ENCODE data around the gene TMEM161B. TPM values are rescaled to one million over a fixed set of nuclear protein-coding genes. Genes with fewer than 3 reads are reported as not detected.

The TMEM161B gene
- polyA plus RNA-seq, 1 donor from 2014 or later = 72.0 TPM

- Histone ChIP-seq H3F3A (ENCODE audit: insufficient read depth, low read length, poor library complexity, severe bottlenecking) (no peaks in the 10 kb centered on the region), H3K4me3 (ENCODE audit: low read length) (no peak overlapping the region), H3K9me2 (ENCODE audit: insufficient read depth, low read length) (no peaks in the 10 kb centered on the region), H3K27me3 (ENCODE audit: insufficient read depth, low read depth, low read length) (no peaks in the 10 kb centered on the region), H2AFZ (ENCODE audit: low read depth, low read length) (no peak overlapping the region), H4K20me1 (ENCODE audit: insufficient read depth) (no peaks in the 10 kb centered on the region), H3K79me2 (replicated peaks; ENCODE audit: insufficient read depth, low read length) (peaks cover 30% of the 10 kb centered on the region), H3K27ac (ENCODE audit: low read length) (no peak overlapping the region), H3K4me2 (ENCODE audit: low read length) (no peak overlapping the region), H3K9me3 (ENCODE audit: low read length) (no peaks in the 10 kb centered on the region), H3K9ac (ENCODE audit: low read length) (no peak overlapping the region), H3K36me3 (ENCODE audit: insufficient read depth, low read length) (no peaks in the 10 kb centered on the region)
- TF ChIP-seq, protein P1, sequence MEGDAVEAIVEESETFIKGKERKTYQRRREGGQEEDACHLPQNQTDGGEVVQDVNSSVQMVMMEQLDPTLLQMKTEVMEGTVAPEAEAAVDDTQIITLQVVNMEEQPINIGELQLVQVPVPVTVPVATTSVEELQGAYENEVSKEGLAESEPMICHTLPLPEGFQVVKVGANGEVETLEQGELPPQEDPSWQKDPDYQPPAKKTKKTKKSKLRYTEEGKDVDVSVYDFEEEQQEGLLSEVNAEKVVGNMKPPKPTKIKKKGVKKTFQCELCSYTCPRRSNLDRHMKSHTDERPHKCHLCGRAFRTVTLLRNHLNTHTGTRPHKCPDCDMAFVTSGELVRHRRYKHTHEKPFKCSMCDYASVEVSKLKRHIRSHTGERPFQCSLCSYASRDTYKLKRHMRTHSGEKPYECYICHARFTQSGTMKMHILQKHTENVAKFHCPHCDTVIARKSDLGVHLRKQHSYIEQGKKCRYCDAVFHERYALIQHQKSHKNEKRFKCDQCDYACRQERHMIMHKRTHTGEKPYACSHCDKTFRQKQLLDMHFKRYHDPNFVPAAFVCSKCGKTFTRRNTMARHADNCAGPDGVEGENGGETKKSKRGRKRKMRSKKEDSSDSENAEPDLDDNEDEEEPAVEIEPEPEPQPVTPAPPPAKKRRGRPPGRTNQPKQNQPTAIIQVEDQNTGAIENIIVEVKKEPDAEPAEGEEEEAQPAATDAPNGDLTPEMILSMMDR (IDR thresholded peaks at IDR 0.05; ENCODE audit: poor library complexity, severe bottlenecking) = no peak
- TF ChIP-seq EZH2 (IDR thresholded peaks at IDR 0.05; ENCODE audit: borderline replicate concordance, insufficient read depth, low read length, poor library complexity, severe bottlenecking) = no peak
- TF ChIP-seq REST (IDR thresholded peaks at IDR 0.05; ENCODE audit: borderline replicate concordance) = no peak
- no peak for TF ChIP-seq SMC3 (conservative IDR thresholded peaks at IDR 0.05; ENCODE audit: poor library complexity)
- no peak for TF ChIP-seq EP300 (conservative IDR thresholded peaks at IDR 0.05; ENCODE audit: poor library complexity, severe bottlenecking)
- TF ChIP-seq MXI1 (conservative IDR thresholded peaks at IDR 0.05; ENCODE audit: poor library complexity, severe bottlenecking) = no peak
- TF ChIP-seq RAD21 (conservative IDR thresholded peaks at IDR 0.05) = no peak
Measured at GRCh38 chr5:88236866-88237642, 31.6 kb downstream of the TMEM161B start.

- Histone ChIP-seq H3K27me3 (ENCODE audit: insufficient read depth, low read depth, low read length) (no peaks in the 10 kb centered on the region), H2AFZ (ENCODE audit: low read depth, low read length) (no peak overlapping the region), H3F3A (ENCODE audit: insufficient read depth, low read length, poor library complexity, severe bottlenecking) (no peaks in the 10 kb centered on the region), H3K4me3 (ENCODE audit: low read length) (no peak overlapping the region), H3K4me2 (ENCODE audit: low read length) (no peak overlapping the region), H3K9me3 (ENCODE audit: low read length) (no peaks in the 10 kb centered on the region), H3K79me2 (replicated peaks; ENCODE audit: insufficient read depth, low read length) (peaks cover 24% of the 10 kb centered on the region), H3K27ac (ENCODE audit: low read length) (no peak overlapping the region), H3K9ac (ENCODE audit: low read length) (no peak overlapping the region), H4K20me1 (ENCODE audit: insufficient read depth) (no peaks in the 10 kb centered on the region), H3K9me2 (ENCODE audit: insufficient read depth, low read length) (no peaks in the 10 kb centered on the region), H3K36me3 (ENCODE audit: insufficient read depth, low read length) (no peaks in the 10 kb centered on the region)
- TF ChIP-seq EP300 (conservative IDR thresholded peaks at IDR 0.05; ENCODE audit: poor library complexity, severe bottlenecking) (no peak), MXI1 (conservative IDR thresholded peaks at IDR 0.05; ENCODE audit: poor library complexity, severe bottlenecking) (no peak), RAD21 (conservative IDR thresholded peaks at IDR 0.05) (no peak), POLR2AphosphoS5 (IDR thresholded peaks at IDR 0.05) (no peak), SMC3 (conservative IDR thresholded peaks at IDR 0.05; ENCODE audit: poor library complexity) (no peak), TAF1 (IDR thresholded peaks at IDR 0.05; ENCODE audit: low read depth) (no peak), EZH2 (IDR thresholded peaks at IDR 0.05; ENCODE audit: borderline replicate concordance, insufficient read depth, low read length, poor library complexity, severe bottlenecking) (no peak)
- TF ChIP-seq, protein P1 (IDR thresholded peaks at IDR 0.05; ENCODE audit: poor library complexity, severe bottlenecking) = no peak
Measured at GRCh38 chr5:88235828-88236227, 32.8 kb downstream of the TMEM161B start.

Data from neural cell (in vitro differentiated cells).